ENCODE results near the gene RRP1.

- TF ChIP-seq CTCF (IDR thresholded peaks at IDR 0.05; ENCODE audit: insufficient read depth, low read length, poor library complexity, severe bottlenecking) (no peak), EZH2phosphoT487 (conservative IDR thresholded peaks at IDR 0.05; ENCODE audit: low read length) (no peak)
Observed at GRCh38 chr21:43847301-43847700, 57.9 kb downstream of the RRP1 start.
